Karpas-422 (cell line): Measurements from ENCODE around the gene NAV2. TPM values are rescaled to one million over a fixed set of nuclear protein-coding genes. Genes with fewer than 3 reads are reported as not detected.

Experiments used
- DNase-seq: peaks from one replicate; pipeline ENCODE4 v3.0.0-alpha.2; 2015
- H2AFZ ChIP-seq: fragments of 200-600 bp; sonication (generic); 2 replicates; pipeline ENCODE4 v1.6.1; 2014; ENCODE audit warnings: antibody characterized with exemption, low read length, mixed read lengths
- H3K27ac ChIP-seq: fragments of 200-600 bp; sonication (generic); 2 replicates; pipeline ENCODE4 v1.5.1; 2014; ENCODE audit warnings: mild to moderate bottlenecking, low read length, moderate library complexity
- H3K27me3 ChIP-seq: fragments of 200-600 bp; sonication (generic); 2 replicates; pipeline ENCODE4 v1.6.1; 2014; ENCODE audit warnings: low read length, mixed read lengths
- H3K36me3 ChIP-seq: fragments of 200-600 bp; sonication (generic); 2 replicates; pipeline ENCODE4 v1.6.1; 2014; ENCODE audit warnings: low read length, mixed read lengths; ENCODE audit not compliant: insufficient read depth
- H3K4me1 ChIP-seq: fragments of 200-600 bp; sonication (generic); 2 replicates; pipeline ENCODE4 v1.6.1; 2014; ENCODE audit warnings: mild to moderate bottlenecking, low read length, mixed read lengths
- H3K4me2 ChIP-seq: fragments of 200-600 bp; sonication (generic); 2 replicates; pipeline ENCODE4 v1.6.1; 2014; ENCODE audit warnings: low read length, low read depth, mild to moderate bottlenecking; ENCODE audit not compliant: poor library complexity, severe bottlenecking
- H3K4me3 ChIP-seq: fragments of 200-600 bp; sonication (generic); 2 replicates; pipeline ENCODE4 v1.5.1; 2014; ENCODE audit warnings: mild to moderate bottlenecking, antibody characterized with exemption, low read length, mixed read lengths
- H3K79me2 ChIP-seq: fragments of 200-600 bp; sonication (generic); 2 replicates; pipeline ENCODE4 v1.6.1; 2014; ENCODE audit warnings: mild to moderate bottlenecking, low read length, mixed read lengths
- H3K9ac ChIP-seq: fragments of 200-600 bp; sonication (generic); 2 replicates; pipeline ENCODE4 v1.6.0; 2014; ENCODE audit warnings: low read length
- H3K9me2 ChIP-seq: fragments of 200-600 bp; sonication (generic), shearing (Covaris generic); replicated peaks from 2 replicates; pipeline ENCODE4 v1.6.0; 2014; ENCODE audit warnings: mild to moderate bottlenecking, low read length, moderate library complexity; ENCODE audit not compliant: insufficient read depth
- H3K9me3 ChIP-seq: fragments of 300-700, 200-600 bp; sonication (generic); 2 replicates; pipeline ENCODE4 v1.6.1; 2014; ENCODE audit warnings: low read length, mixed read lengths
- H4K20me1 ChIP-seq: fragments of 200-600 bp; sonication (generic); 2 replicates; pipeline ENCODE4 v1.6.1; 2014; ENCODE audit warnings: mild to moderate bottlenecking, antibody characterized with exemption, low read length, low read depth; ENCODE audit not compliant: insufficient read depth
- total RNA-seq: library from RNA; depleted of rRNA; stranded (reverse); fragments of >200 nt; shearing (Covaris generic); gene quantifications from 2 replicates; pipeline ENCODE4 v1.2.3, GENCODE V29; 2014; ENCODE audit warnings: low replicate concordance

Gene NAV2
- total RNA-seq, 1 experiment from 2014 or later: not detected

- Histone ChIP-seq H3K9me3 (no peaks in the 10 kb centered on the region), H3K36me3 (no peaks in the 10 kb centered on the region), H2AFZ (no peak overlapping the region), H3K4me2 (no peak overlapping the region), H3K9ac (no peak overlapping the region), H3K27ac (no peak overlapping the region), H4K20me1 (no peaks in the 10 kb centered on the region), H3K27me3 (no peaks in the 10 kb centered on the region), H3K9me2 (no peaks in the 10 kb centered on the region), H3K4me1 (no peaks in the 10 kb centered on the region), H3K79me2 (no peaks in the 10 kb centered on the region), H3K4me3 (no peak overlapping the region)
- DNase-seq: no peak
These were observed 39.9 kb upstream of the NAV2 start for GRCh38 chr11:19672586-19673206.

- H3K79me2 ChIP-seq: no peaks in the 10 kb centered on the region
- no peak overlapping the region for H3K9ac ChIP-seq
- no peaks in the 10 kb centered on the region for H4K20me1 ChIP-seq
- H3K27ac ChIP-seq: no peak overlapping the region
- H3K9me2 ChIP-seq: no peaks in the 10 kb centered on the region
- H3K4me1 ChIP-seq: no peaks in the 10 kb centered on the region
- DNase-seq: no peak
- no peak overlapping the region for H2AFZ ChIP-seq
- no peaks in the 10 kb centered on the region for H3K9me3 ChIP-seq
- H3K4me2 ChIP-seq: no peak overlapping the region
- no peaks in the 10 kb centered on the region for H3K36me3 ChIP-seq
- H3K4me3 ChIP-seq: no peak overlapping the region
- H3K27me3 ChIP-seq: no peaks in the 10 kb centered on the region
These were observed 38.5 kb upstream of the NAV2 start for GRCh38 chr11:19673924-19674729.

GRCh38 chr11:19674836-19675235 is 37.8 kb upstream of the NAV2 start:
- Histone ChIP-seq H4K20me1 (no peaks in the 10 kb centered on the region), H3K36me3 (no peaks in the 10 kb centered on the region), H3K4me1 (no peaks in the 10 kb centered on the region), H3K9me2 (no peaks in the 10 kb centered on the region), H3K9ac (no peak overlapping the region), H3K27me3 (no peaks in the 10 kb centered on the region), H3K4me3 (no peak overlapping the region), H3K4me2 (no peak overlapping the region), H3K27ac (no peak overlapping the region), H2AFZ (no peak overlapping the region), H3K79me2 (no peaks in the 10 kb centered on the region), H3K9me3 (no peaks in the 10 kb centered on the region)
- no peak for DNase-seq

GRCh38 chr11:19675397-19675796 is 37.2 kb upstream of the NAV2 start:
- Histone ChIP-seq H4K20me1 (no peaks in the 10 kb centered on the region), H3K4me2 (no peak overlapping the region), H3K36me3 (no peaks in the 10 kb centered on the region), H3K9me3 (no peaks in the 10 kb centered on the region), H3K9me2 (no peaks in the 10 kb centered on the region), H2AFZ (no peak overlapping the region), H3K9ac (no peak overlapping the region), H3K4me1 (no peaks in the 10 kb centered on the region), H3K27ac (no peak overlapping the region), H3K27me3 (no peaks in the 10 kb centered on the region), H3K79me2 (no peaks in the 10 kb centered on the region), H3K4me3 (no peak overlapping the region)
- DNase-seq: no peak

GRCh38 chr11:19676475-19677380 is 35.9 kb upstream of the NAV2 start:
- H3K27me3 ChIP-seq: no peaks in the 10 kb centered on the region
- H3K4me1 ChIP-seq: no peaks in the 10 kb centered on the region
- no peak overlapping the region for H3K27ac ChIP-seq
- no peak overlapping the region for H3K4me2 ChIP-seq
- DNase-seq: no peak
- H3K9me3 ChIP-seq: no peaks in the 10 kb centered on the region
- no peak overlapping the region for H3K9ac ChIP-seq
- H3K36me3 ChIP-seq: no peaks in the 10 kb centered on the region
- H4K20me1 ChIP-seq: no peaks in the 10 kb centered on the region
- no peaks in the 10 kb centered on the region for H3K9me2 ChIP-seq
- no peaks in the 10 kb centered on the region for H3K79me2 ChIP-seq
- no peak overlapping the region for H3K4me3 ChIP-seq
- H2AFZ ChIP-seq: no peak overlapping the region

GRCh38 chr11:19677381-19678080 is 35.1 kb upstream of the NAV2 start:
- H3K79me2 ChIP-seq: no peaks in the 10 kb centered on the region
- H3K9ac ChIP-seq: no peak overlapping the region
- no peak overlapping the region for H3K4me2 ChIP-seq
- no peak overlapping the region for H2AFZ ChIP-seq
- no peaks in the 10 kb centered on the region for H3K4me1 ChIP-seq
- H3K27me3 ChIP-seq: no peaks in the 10 kb centered on the region
- H3K4me3 ChIP-seq: no peak overlapping the region
- DNase-seq: no peak
- no peaks in the 10 kb centered on the region for H3K9me3 ChIP-seq
- H3K9me2 ChIP-seq: no peaks in the 10 kb centered on the region
- H3K36me3 ChIP-seq: no peaks in the 10 kb centered on the region
- H3K27ac ChIP-seq: no peak overlapping the region
- no peaks in the 10 kb centered on the region for H4K20me1 ChIP-seq

- no peaks in the 10 kb centered on the region for H3K27me3 ChIP-seq
- H4K20me1 ChIP-seq: no peaks in the 10 kb centered on the region
- H3K4me2 ChIP-seq: no peak overlapping the region
- H3K9me2 ChIP-seq: no peaks in the 10 kb centered on the region
- H3K9ac ChIP-seq: no peak overlapping the region
- DNase-seq: no peak
- no peaks in the 10 kb centered on the region for H3K36me3 ChIP-seq
- no peaks in the 10 kb centered on the region for H3K79me2 ChIP-seq
- H3K9me3 ChIP-seq: no peaks in the 10 kb centered on the region
- H3K27ac ChIP-seq: no peak overlapping the region
- no peaks in the 10 kb centered on the region for H3K4me1 ChIP-seq
- no peak overlapping the region for H3K4me3 ChIP-seq
- H2AFZ ChIP-seq: no peak overlapping the region
These were observed 32.4 kb upstream of the NAV2 start for GRCh38 chr11:19679952-19680828.
